Heart left ventricle (tissue), 16 donors: ENCODE measurements around the gene ULK4. TPM values are rescaled to one million over a fixed set of nuclear protein-coding genes. Genes with fewer than 3 reads are reported as not detected.

Experiments
- ATAC-seq, 4 donors: fragments of 200-7000 bp; cut with Tn5 transposase; one replicate each; pipeline ENCODE4 v1.9.1; 2020 to 2022; ENCODE audit warnings: moderate library complexity in 4 of 4, mild to moderate bottlenecking in 3 of 4, moderate number of reproducible peaks in 1 of 4
- DNase-seq, 5 donors: peaks; one replicate each; pipeline ENCODE4 v3.0.0-alpha.2; 2020
- H3K27ac ChIP-seq, 12 donors: fragments of 200-600 bp; sonication (generic) in 4 of 12; one replicate each; pipeline versions ENCODE4 v1.5.0 to v1.8.0; 2016 to 2022; ENCODE audit warnings: mild to moderate bottlenecking in 2 of 12
- H3K27me3 ChIP-seq, 9 donors: fragments of 200-600 bp; sonication (generic) in 2 of 9; one replicate each; pipeline versions ENCODE4 v1.5.1 to v1.8.0; 2016 to 2022; ENCODE audit warnings: mild to moderate bottlenecking in 3 of 9
- H3K36me3 ChIP-seq, 9 donors: fragments of 200-600 bp; sonication (generic) in 2 of 9; one replicate each; pipeline versions ENCODE4 v1.5.0 to v1.8.0; 2018 to 2022; ENCODE audit warnings: mild to moderate bottlenecking in 2 of 9
- H3K4me1 ChIP-seq, 12 donors: fragments of 200-600 bp; sonication (generic) in 4 of 12; one replicate each; pipeline versions ENCODE4 v1.5.0 to v1.8.0; 2016 to 2022; ENCODE audit warnings: mild to moderate bottlenecking in 3 of 12
- H3K4me3 ChIP-seq, 12 donors: fragments of 200-600 bp; sonication (generic) in 4 of 12; one replicate each; pipeline versions ENCODE4 v1.5.0 to v1.8.0; 2017 to 2022; ENCODE audit warnings: mild to moderate bottlenecking in 9 of 12, moderate library complexity in 4 of 12
- H3K9me3 ChIP-seq, 12 donors: fragments of 200-600 bp; sonication (generic) in 4 of 12; one replicate each; pipeline versions ENCODE4 v1.5.0 to v1.8.0; 2016 to 2022; ENCODE audit warnings: mild to moderate bottlenecking in 1 of 12
- CTCF ChIP-seq, 12 donors: fragments of 200-600 bp; sonication (generic) in 4 of 12; IDR thresholded peaks; one replicate each; pipeline versions ENCODE4 v1.5.0 to v1.8.0; 2018 to 2022; ENCODE audit warnings: antibody characterized with exemption in 12 of 12, mild to moderate bottlenecking in 5 of 12
- POLR2A ChIP-seq, 2 donors: fragments of 450-650 bp; IDR thresholded peaks; one replicate each; pipeline ENCODE4 v1.6.1; 2017; ENCODE audit warnings: antibody characterized with exemption in 2 of 2, mild to moderate bottlenecking in 2 of 2, moderate library complexity in 2 of 2
- WGBS, 4 donors: extraction: QIAGEN DNeasy Blood & Tissue Kit in 2 of 4; methylation state at CpG; one replicate each; pipeline versions ENCODE4 v1.1.5 to v1.1.7; 2013 to 2018; 5-methylcytosine and 5-hydroxymethylcytosine counted together
- intact Hi-C, 10 donors: fragments of 100-400 bp; cut with DNase I; formaldehyde crosslinking; loops; one replicate each; pipeline versions ENCODE4 v1.11.1 to v1.14.2; 2022
- polyA plus RNA-seq, 2 donors: library from polyadenylated mRNA; stranded (reverse); fragments of 200-250 nt; gene quantifications; one replicate each; pipeline ENCODE4 v1.2.3, GENCODE V29; 2013
- total RNA-seq, 9 donors: library from RNA; depleted of rRNA in 2 of 9; stranded (reverse); fragments of >200 nt in 2 of 9; fragmentation: NEBNext Ultra II Directional in 3 of 9; extraction: Animal tissue kit (Norgen Biotek cat#: 25700) in 3 of 9; gene quantifications; one replicate each; pipeline versions ENCODE4 v1.1.0 to v1.2.4, GENCODE V29; 2016 to 2023
- donor health status: ischemic (EF 13 %, LVEDD 7.1; RV severe dilation, severe dysfunction).
- donor health status: healthy with polysubstance abuse.
- donor health status: DM: no; HTN: yes; CAD: no.
- donor health status: DM: no; HTN: no; CAD: no.
- donor health status: ischemic (EF 25% LVEDD 6.9; RV normal size, moderate dysfunction).
- donor health status: ischemic (EF 25% LVEDD 5.7; RV mildly dilated, moderate dysfunction).
- donor health status: healthy.
- donor health status: DM: yes; HTN: yes; CAD: no.
- donor health status: ischemic (EF 35%, LVEDD 5.7; RV mildly dilated, moderate dysfunction).
- donor health status: nonischemic (EF 11% LVEDD 7.7; RV severe dilation, severe dysfunction).
- donor health status: DM: yes; HTN: yes; CAD: no.
- donor health status: PGD.
- donor health status: ischemic (EF 29% LVEDD 5.4; RV normal size, mild dysfunction).
- donor health status: nonischemic (EF 23%, LVEDD 6.1; RV moderate dilation, normal function).

The ULK4 gene
- total and polyA plus RNA-seq, 11 donors = 0.91 to 6.1 (median 2.1) TPM

- WGBS, 4 donors = 93 to 97% (median 93%) methylated on average over 5 of the region's 5 CpGs
Measured at GRCh38 chr3:41345788-41346187, 616.1 kb downstream of the ULK4 start.

GRCh38 chr3:41339758-41340157, 622.1 kb downstream of the ULK4 start:
- Histone ChIP-seq H3K27me3 (no peaks in the 10 kb centered on the region), H3K4me3 (no peak overlapping the region), H3K27ac (no peak overlapping the region), H3K36me3 (no peaks in the 10 kb centered on the region), H3K4me1 (no peaks in the 10 kb centered on the region), H3K9me3 (peaks cover 0 to 13% (median 0%) of the 10 kb centered on the region in 12 donors)
- intact Hi-C loops = no loop called here
- ATAC-seq (no peak), DNase-seq (no peak)
- no peak for TF ChIP-seq POLR2A (IDR thresholded peaks at IDR 0.05)
- TF ChIP-seq CTCF (IDR thresholded peaks at IDR 0.05) = no peak
- WGBS, 4 donors = 96 to 100% (median 97%) methylated on average over 1 of the region's 1 CpG

More at GRCh38 chr3:41345788-41346187, 616.1 kb downstream of the ULK4 start:
- TF ChIP-seq POLR2A (IDR thresholded peaks at IDR 0.05) (no peak), CTCF (IDR thresholded peaks at IDR 0.05) (no peak)
- ATAC-seq (no peak), DNase-seq (no peak)
- peaks cover 0 to 22% (median 0%) of the 10 kb centered on the region in 12 donors for H3K9me3 ChIP-seq
- intact Hi-C loops = no loop called here
- H3K4me3 ChIP-seq = no peak overlapping the region
- H3K36me3 ChIP-seq = no peaks in the 10 kb centered on the region
- no peak overlapping the region for H3K27ac ChIP-seq
- H3K4me1 ChIP-seq = no peaks in the 10 kb centered on the region
- H3K27me3 ChIP-seq = no peaks in the 10 kb centered on the region

GRCh38 chr3:41338276-41338675, 623.6 kb downstream of the ULK4 start:
- no peak for ATAC-seq
- Histone ChIP-seq H3K27me3 (no peaks in the 10 kb centered on the region), H3K4me1 (no peaks in the 10 kb centered on the region), H3K9me3 (no peaks in the 10 kb centered on the region), H3K36me3 (no peaks in the 10 kb centered on the region), H3K27ac (no peak overlapping the region), H3K4me3 (no peak overlapping the region)
- TF ChIP-seq CTCF (IDR thresholded peaks at IDR 0.05) = no peak
- TF ChIP-seq POLR2A (IDR thresholded peaks at IDR 0.05) = no peak
- 70 to 93% (median 71%) methylated on average over 1 of the region's 1 CpG for WGBS, 4 donors
- DNase-seq = no peak
- intact Hi-C loops = no loop called here

DNA sequence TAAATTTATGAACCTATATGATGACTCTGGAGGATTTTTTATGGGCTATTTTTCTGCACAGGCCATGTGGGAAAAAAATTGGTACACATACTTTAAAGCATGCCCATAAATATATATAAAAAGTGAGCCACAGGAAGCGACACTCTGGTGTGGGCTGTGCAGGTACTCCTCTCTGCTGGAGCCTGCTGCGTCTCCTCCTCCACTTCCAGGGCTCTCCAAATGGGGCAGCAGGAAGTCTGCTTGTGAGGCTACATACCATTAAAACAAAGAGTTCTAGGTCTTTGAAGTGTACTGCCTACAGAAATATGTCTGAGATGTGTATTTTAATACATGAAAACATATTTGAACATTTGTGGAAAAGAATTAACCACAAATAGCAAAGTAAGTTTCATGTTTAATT, 627.5 kb downstream of the ULK4 start:
- Histone ChIP-seq H3K4me1 (peaks cover 0 to 13% (median 3%) of the 10 kb centered on the region in 12 donors), H3K9me3 (no peaks in the 10 kb centered on the region), H3K4me3 (no peak overlapping the region), H3K36me3 (no peaks in the 10 kb centered on the region), H3K27ac (no peak overlapping the region), H3K27me3 (no peaks in the 10 kb centered on the region)
- no peak for DNase-seq
- TF ChIP-seq CTCF (IDR thresholded peaks at IDR 0.05) (no peak), POLR2A (IDR thresholded peaks at IDR 0.05) (no peak)
- ATAC-seq = no peak
- 72 to 83% (median 76%) methylated on average over 2 of the region's 2 CpGs for WGBS, 4 donors
- intact Hi-C loops = no loop called here
